Endothelial cell of umbilical vein (primary cell): Measurements from ENCODE around the gene CTSH. TPM values are rescaled to one million over a fixed set of nuclear protein-coding genes. Genes with fewer than 3 reads are reported as not detected.

Experiments used
- BruUV-seq: library from RNA; stranded (reverse); fragments of 400-500 nt; replicated peaks from 2 replicates; lab custom pipeline; 2021; lab: Mats Ljungman, UMichigan
- CTCF ChIA-PET: fragments of 300-600, 350-600 bp; sonication (Branson Sonifier 250); formaldehyde crosslinking; loops from one replicate; lab custom pipeline; 2021; ENCODE audit warnings: antibody characterized with exemption, inconsistent platforms; lab: Charles Lee
- POLR2A ChIA-PET: fragments of 300-600, 350-600 bp; sonication (Branson Sonifier 250); formaldehyde crosslinking; loops from one replicate; lab custom pipeline; 2021; ENCODE audit warnings: antibody characterized with exemption, inconsistent platforms; lab: Charles Lee
- DNase-seq: peaks from one replicate; pipeline ENCODE4 v3.0.0-alpha.2; 2011; ENCODE audit warnings: low read depth, low spot score
- FAIRE-seq: peaks from 2 replicates; lab custom pipeline; 2011; peaks lifted over from hg19 to GRCh38; lab: Jason Lieb, UNC
- H2AFZ ChIP-seq: 2 replicates; pipeline ENCODE4 v1.6.0; 2012; ENCODE audit warnings: low read depth, low read length, control low read depth, inconsistent platforms
- H3K27ac ChIP-seq: 2 replicates; pipeline ENCODE4 v1.5.1; 2011; ENCODE audit warnings: low read depth, mild to moderate bottlenecking, control low read depth, low read length, moderate library complexity; ENCODE audit not compliant: insufficient read depth
- H3K27me3 ChIP-seq, 2 experiments: 2 replicates each; pipeline versions ENCODE4 v1.6.0 to v1.6.1; 2011; ENCODE audit warnings: low read length in 2 of 2, mixed read lengths in 1 of 2; ENCODE audit not compliant: control insufficient read depth in 2 of 2, insufficient read depth in 2 of 2
- H3K36me3 ChIP-seq, 2 experiments: 2 replicates in 1 of 2; 3 replicates in 1 of 2; pipeline ENCODE4 v1.5.1; 2011; ENCODE audit warnings: low read length in 2 of 2, mild to moderate bottlenecking in 1 of 2, moderate library complexity in 1 of 2; ENCODE audit not compliant: control insufficient read depth in 2 of 2, insufficient read depth in 2 of 2; ENCODE audit errors: extremely low read depth in 1 of 2
- H3K4me1 ChIP-seq: 3 replicates; pipeline ENCODE4 v1.5.1; 2011; ENCODE audit warnings: mild to moderate bottlenecking, low read length; ENCODE audit not compliant: control insufficient read depth, insufficient read depth; ENCODE audit errors: extremely low read depth
- H3K4me2 ChIP-seq: 2 replicates; pipeline ENCODE4 v1.6.1; 2011; ENCODE audit warnings: low read length, control low read depth, mixed read lengths; ENCODE audit not compliant: insufficient read depth
- H3K4me3 ChIP-seq, 3 experiments: fragments of 200-600 bp in 1 of 3; sonication (generic), shearing (Covaris generic) in 1 of 3; replicated peaks in 1 of 3; 2 replicates each; pipeline ENCODE4 v1.5.1; 2011 to 2016; ENCODE audit warnings: control low read depth in 3 of 3, low read length in 3 of 3, mild to moderate bottlenecking in 2 of 3, inconsistent platforms in 1 of 3, low read depth in 1 of 3, moderate library complexity in 1 of 3; ENCODE audit not compliant: insufficient read depth in 1 of 3
- H3K79me2 ChIP-seq: 2 replicates; pipeline ENCODE4 v1.6.0; 2012; ENCODE audit warnings: low read length, inconsistent platforms; ENCODE audit not compliant: control insufficient read depth, insufficient read depth
- H3K9ac ChIP-seq: replicated peaks from 2 replicates; pipeline ENCODE3; 2011; ENCODE audit warnings: low read length, control low read depth; ENCODE audit not compliant: insufficient read depth; ENCODE audit errors: extremely low read depth
- H3K9me1 ChIP-seq: replicated peaks from 3 replicates; pipeline ENCODE4 v1.6.0; 2011; ENCODE audit warnings: mild to moderate bottlenecking, low read length; ENCODE audit not compliant: control insufficient read depth, insufficient read depth; ENCODE audit errors: extremely low read depth
- H3K9me3 ChIP-seq: replicated peaks from 2 replicates; pipeline ENCODE4 v1.5.1; 2012; ENCODE audit warnings: low read length, inconsistent platforms; ENCODE audit not compliant: control insufficient read depth, insufficient read depth
- H4K20me1 ChIP-seq: replicated peaks from 2 replicates; pipeline ENCODE3; 2011; ENCODE audit warnings: mild to moderate bottlenecking, low read length; ENCODE audit not compliant: control insufficient read depth, insufficient read depth; ENCODE audit errors: extremely low read depth
- CTCF ChIP-seq, 2 donors: IDR thresholded peaks; 1 replicate in 1 of 2; 2 replicates in 1 of 2; pipeline ENCODE4 v1.5.1; 2011; ENCODE audit warnings: low read length in 2 of 2, mild to moderate bottlenecking in 2 of 2, moderate library complexity in 2 of 2, control low read depth in 1 of 2, inconsistent platforms in 1 of 2, low read depth in 1 of 2; ENCODE audit not compliant: insufficient read depth in 1 of 2; ENCODE audit errors: extremely low read depth in 1 of 2
- EZH2 ChIP-seq: IDR thresholded peaks from 2 replicates; pipeline ENCODE4 v1.6.1; 2012; ENCODE audit warnings: borderline replicate concordance, low read depth, mild to moderate bottlenecking, moderate library complexity, low read length, inconsistent platforms; ENCODE audit not compliant: severe bottlenecking
- FOS ChIP-seq: IDR thresholded peaks from 2 replicates; pipeline ENCODE4 v1.6.1; 2011; ENCODE audit warnings: mild to moderate bottlenecking, low read length, moderate library complexity, borderline replicate concordance; ENCODE audit not compliant: insufficient read depth
- GATA2 ChIP-seq: IDR thresholded peaks from 2 replicates; pipeline ENCODE4 v1.7.0; 2011; ENCODE audit warnings: low read depth, mild to moderate bottlenecking, moderate library complexity, mixed read lengths, low read length; ENCODE audit not compliant: insufficient read length, insufficient read depth
- JUN ChIP-seq: IDR thresholded peaks from 2 replicates; pipeline ENCODE4 v1.6.1; 2011; ENCODE audit warnings: borderline replicate concordance, low read depth; ENCODE audit not compliant: insufficient read length, insufficient read depth
- MAX ChIP-seq: IDR thresholded peaks from 2 replicates; pipeline ENCODE4 v1.6.1; 2011; ENCODE audit not compliant: insufficient read depth, insufficient read length
- MYC ChIP-seq: IDR thresholded peaks from one replicate; pipeline ENCODE4 v1.6.1; 2011; ENCODE audit warnings: mild to moderate bottlenecking, low read depth, low read length
- POLR2A ChIP-seq: IDR thresholded peaks from 2 replicates; pipeline ENCODE4 v1.6.1; 2012; ENCODE audit warnings: low read depth, mild to moderate bottlenecking, control low read depth, low read length
- POLR2AphosphoS5 ChIP-seq: IDR thresholded peaks from 2 replicates; pipeline ENCODE4 v1.6.1; 2012; ENCODE audit warnings: low read depth, mild to moderate bottlenecking, control low read depth, low read length, moderate library complexity; ENCODE audit not compliant: insufficient read depth
- dilution Hi-C: fragments of 300-500 bp; cut with MboI; formaldehyde crosslinking; loops from one replicate; pipeline ENCODE4 v1.15.0; 2019; ENCODE audit warnings: low sequenced_read_pairs; ENCODE audit not compliant: extremely low pct_ligation_motif_present
- intact Hi-C: fragments of 100-400 bp; cut with micrococcal nuclease; formaldehyde crosslinking; loops from one replicate; pipeline ENCODE4 v1.10.0; 2022
- polyA plus RNA-seq, 4 experiments: library from polyadenylated mRNA; depleted of rRNA in 3 of 4; stranded (reverse) in 3 of 4; unstranded in 1 of 4; fragments of >200 nt; gene quantifications; 2 replicates each; pipeline versions ENCODE4 v1.2.1 to v1.2.3, GENCODE V29; 2011 to 2012; ENCODE audit warnings: missing spikeins in 1 of 4
- total RNA-seq: library from RNA; stranded (reverse); gene quantifications from 2 replicates; pipeline ENCODE4 v1.2.3, GENCODE V29; 2021

Gene CTSH
- total and polyA plus RNA-seq, 2 donors (not counting 3 experiments of a cell fraction or from before 2014, with no cell fraction given): 7.0 to 7.4 TPM

- ChIA-PET CTCF (no interaction called here), POLR2A (no interaction called here)
- Histone ChIP-seq H3K9me1 (no peaks in the 10 kb centered on the region), H3K27me3 (no peaks in the 10 kb centered on the region), H3K9ac (no peak overlapping the region), H4K20me1 (peaks cover 5% of the 10 kb centered on the region), H3K4me2 (no peak overlapping the region), H3K27ac (no peak overlapping the region), H3K9me3 (no peaks in the 10 kb centered on the region), H3K79me2 (peaks cover 56% of the 10 kb centered on the region), H3K36me3 (peaks cover 25 to 47% of the 10 kb centered on the region in 2 experiments), H3K4me3 (no peak overlapping the region), H2AFZ (no peak overlapping the region), H3K4me1 (no peaks in the 10 kb centered on the region)
- intact Hi-C loops (no loop called here), dilution Hi-C loops (no loop called here)
- FAIRE-seq: no peak
- no TSS peak for BruUV-seq
- TF ChIP-seq JUN (no peak), MYC (no peak), POLR2A (no peak), FOS (no peak), POLR2AphosphoS5 (no peak), EZH2 (no peak), CTCF (IDR thresholded peaks at IDR 0.05; ENCODE audit: extremely low read depth in 1 of 2, insufficient read depth in 1 of 2, low read depth in 1 of 2, low read length in 2 of 2) (no peak), GATA2 (no peak), MAX (no peak)
- DNase-seq: no peak
These were observed 49.4 kb downstream of the CTSH start for GRCh38 chr15:78895471-78895870.
